Thyroid gland (tissue), 4 donors: ENCODE measurements around the gene FOXA1. TPM values are rescaled to one million over a fixed set of nuclear protein-coding genes. Genes with fewer than 3 reads are reported as not detected.

Source experiments
- DNase-seq, 2 donors: peaks; one replicate each; pipeline ENCODE4 v3.0.0-alpha.2; 2019
- H3K27ac ChIP-seq, 3 donors: fragments of 200-600 bp; sonication (generic); 1 replicate in 2 of 3; 2 replicates in 1 of 3; pipeline ENCODE4 v1.5.1; 2016 to 2019; ENCODE audit warnings: mild to moderate bottlenecking in 1 of 3, moderate library complexity in 1 of 3
- H3K27me3 ChIP-seq: fragments of 200-600 bp; sonication (generic); one replicate; pipeline ENCODE4 v1.5.1; 2019
- H3K36me3 ChIP-seq, 2 donors: fragments of 200-600 bp; sonication (generic); one replicate each; pipeline ENCODE4 v1.5.1; 2016 to 2019
- H3K4me1 ChIP-seq, 2 donors: fragments of 200-600 bp; sonication (generic); one replicate each; pipeline ENCODE4 v1.5.1; 2017 to 2019
- H3K4me3 ChIP-seq, 3 donors: fragments of 200-600 bp; sonication (generic); replicated peaks in 1 of 3; 1 replicate in 2 of 3; 2 replicates in 1 of 3; pipeline ENCODE4 v1.5.1; 2016; ENCODE audit warnings: mild to moderate bottlenecking in 1 of 3
- H3K9me3 ChIP-seq: fragments of 200-600 bp; sonication (generic); one replicate; pipeline ENCODE4 v1.5.1; 2017
- POLR2A ChIP-seq, 2 donors: fragments of 450-650 bp; IDR thresholded peaks; one replicate each; pipeline ENCODE4 v1.6.1; 2017; ENCODE audit warnings: antibody characterized with exemption in 2 of 2, mild to moderate bottlenecking in 2 of 2, moderate library complexity in 1 of 2
- WGBS, 2 donors: methylation state at CpG; one replicate each; pipeline ENCODE4 v1.1.5; 2017; 5-methylcytosine and 5-hydroxymethylcytosine counted together
- intact Hi-C: fragments of 100-400 bp; cut with DNase I; formaldehyde crosslinking; loops from one replicate; pipeline ENCODE4 v1.15.1; 2023
- total RNA-seq, 4 donors: library from RNA; depleted of rRNA; stranded (reverse); fragments of >200 nt; gene quantifications; one replicate each; pipeline ENCODE4 v1.2.3, GENCODE V29; 2016
- TF ChIP-seq, protein P1 (sequence below), 6 experiments: fragments of 200-600 bp in 3 of 6; fragments of 450-650 bp in 3 of 6; sonication (generic) in 3 of 6; IDR thresholded peaks; one replicate each; pipeline ENCODE4 v1.5.1; 2016 to 2019; ENCODE audit warnings: antibody characterized with exemption in 6 of 6, mild to moderate bottlenecking in 2 of 6, inconsistent platforms in 1 of 6, moderate library complexity in 1 of 6

The FOXA1 gene
- total RNA-seq, 4 donors from 2014 or later, result 0.92 to 0.93 TPM; not detected in 2

DNA sequence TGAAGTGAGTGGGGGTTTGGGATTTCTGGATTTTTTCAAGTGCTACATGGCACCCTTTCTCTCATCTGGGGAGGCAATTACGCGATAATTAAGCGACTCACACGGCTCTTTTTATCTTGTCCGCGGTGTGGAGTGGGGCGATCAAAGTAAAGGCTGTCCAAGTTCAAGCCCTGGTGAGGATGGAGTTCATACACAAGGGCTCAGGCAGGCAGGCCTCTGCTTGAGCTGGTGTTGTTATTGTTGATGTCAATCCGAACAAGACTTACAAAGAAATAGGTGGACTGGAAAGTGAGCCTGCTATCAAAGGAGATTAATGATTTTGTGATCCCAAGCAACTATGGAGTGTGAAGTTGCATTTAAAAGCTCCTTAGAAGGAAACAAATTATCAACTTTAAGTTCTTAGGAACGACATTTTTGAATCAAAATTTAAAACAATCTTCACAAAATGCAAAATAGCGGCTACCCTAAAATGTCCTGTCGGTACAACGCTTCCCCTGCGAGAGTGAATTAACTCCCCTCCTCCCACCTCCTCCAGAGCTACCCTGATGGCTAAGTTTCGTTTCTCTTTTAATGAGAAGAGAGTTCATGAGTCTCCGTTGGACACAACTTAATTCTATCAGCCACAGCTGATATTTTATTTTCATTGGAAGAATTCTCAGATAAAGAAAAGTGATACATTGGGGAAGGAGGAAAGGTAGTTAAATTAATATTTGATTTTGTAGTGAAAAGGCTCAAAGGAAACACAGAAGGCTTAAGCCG, 5.9 kb downstream of the FOXA1 start:
- Histone ChIP-seq H3K27ac (no peak overlapping the region), H3K9me3 (no peaks in the 10 kb centered on the region), H3K4me3 (no peak overlapping the region), H3K4me1 (peaks cover 17 to 28% of the 10 kb centered on the region in 2 donors), H3K36me3 (no peaks in the 10 kb centered on the region), H3K27me3 (peaks cover 94% of the 10 kb centered on the region)
- 23% methylated on average over 16 of the region's 16 CpGs for WGBS, 2 donors
- DNase-seq, result no peak
- TF ChIP-seq, protein P1, sequence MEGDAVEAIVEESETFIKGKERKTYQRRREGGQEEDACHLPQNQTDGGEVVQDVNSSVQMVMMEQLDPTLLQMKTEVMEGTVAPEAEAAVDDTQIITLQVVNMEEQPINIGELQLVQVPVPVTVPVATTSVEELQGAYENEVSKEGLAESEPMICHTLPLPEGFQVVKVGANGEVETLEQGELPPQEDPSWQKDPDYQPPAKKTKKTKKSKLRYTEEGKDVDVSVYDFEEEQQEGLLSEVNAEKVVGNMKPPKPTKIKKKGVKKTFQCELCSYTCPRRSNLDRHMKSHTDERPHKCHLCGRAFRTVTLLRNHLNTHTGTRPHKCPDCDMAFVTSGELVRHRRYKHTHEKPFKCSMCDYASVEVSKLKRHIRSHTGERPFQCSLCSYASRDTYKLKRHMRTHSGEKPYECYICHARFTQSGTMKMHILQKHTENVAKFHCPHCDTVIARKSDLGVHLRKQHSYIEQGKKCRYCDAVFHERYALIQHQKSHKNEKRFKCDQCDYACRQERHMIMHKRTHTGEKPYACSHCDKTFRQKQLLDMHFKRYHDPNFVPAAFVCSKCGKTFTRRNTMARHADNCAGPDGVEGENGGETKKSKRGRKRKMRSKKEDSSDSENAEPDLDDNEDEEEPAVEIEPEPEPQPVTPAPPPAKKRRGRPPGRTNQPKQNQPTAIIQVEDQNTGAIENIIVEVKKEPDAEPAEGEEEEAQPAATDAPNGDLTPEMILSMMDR (IDR thresholded peaks at IDR 0.05), result no peak
- no peak for TF ChIP-seq POLR2A (IDR thresholded peaks at IDR 0.05)
- intact Hi-C loops, result no loop called here

DNA sequence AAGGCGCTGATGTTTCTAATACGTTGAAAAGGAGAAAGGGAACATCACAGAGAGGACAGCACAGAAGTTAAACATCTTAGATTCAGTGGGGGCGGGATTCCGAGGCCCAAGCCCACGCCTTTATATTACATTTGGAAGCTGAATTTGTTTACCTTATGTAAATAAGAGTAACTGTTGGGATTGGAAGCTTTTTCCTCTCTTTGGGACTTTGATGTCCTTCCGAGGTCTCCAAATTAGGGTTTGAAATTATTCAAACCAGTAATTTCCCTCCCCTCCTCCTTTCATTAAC, 6.4 kb downstream of the FOXA1 start:
- no peak for TF ChIP-seq POLR2A (IDR thresholded peaks at IDR 0.05)
- TF ChIP-seq, protein P1 (IDR thresholded peaks at IDR 0.05), result no peak
- H3K9me3 ChIP-seq, result no peaks in the 10 kb centered on the region
- no peak for DNase-seq
- WGBS, 2 donors, result 29 to 32% methylated on average over 6 of the region's 6 CpGs
- H3K4me1 ChIP-seq, result peaks cover 18 to 33% of the 10 kb centered on the region in 2 donors
- no peak overlapping the region for H3K4me3 ChIP-seq
- H3K36me3 ChIP-seq, result no peaks in the 10 kb centered on the region
- intact Hi-C loops, result no loop called here
- peaks cover 99% of the 10 kb centered on the region for H3K27me3 ChIP-seq
- H3K27ac ChIP-seq, result no peak overlapping the region

DNA sequence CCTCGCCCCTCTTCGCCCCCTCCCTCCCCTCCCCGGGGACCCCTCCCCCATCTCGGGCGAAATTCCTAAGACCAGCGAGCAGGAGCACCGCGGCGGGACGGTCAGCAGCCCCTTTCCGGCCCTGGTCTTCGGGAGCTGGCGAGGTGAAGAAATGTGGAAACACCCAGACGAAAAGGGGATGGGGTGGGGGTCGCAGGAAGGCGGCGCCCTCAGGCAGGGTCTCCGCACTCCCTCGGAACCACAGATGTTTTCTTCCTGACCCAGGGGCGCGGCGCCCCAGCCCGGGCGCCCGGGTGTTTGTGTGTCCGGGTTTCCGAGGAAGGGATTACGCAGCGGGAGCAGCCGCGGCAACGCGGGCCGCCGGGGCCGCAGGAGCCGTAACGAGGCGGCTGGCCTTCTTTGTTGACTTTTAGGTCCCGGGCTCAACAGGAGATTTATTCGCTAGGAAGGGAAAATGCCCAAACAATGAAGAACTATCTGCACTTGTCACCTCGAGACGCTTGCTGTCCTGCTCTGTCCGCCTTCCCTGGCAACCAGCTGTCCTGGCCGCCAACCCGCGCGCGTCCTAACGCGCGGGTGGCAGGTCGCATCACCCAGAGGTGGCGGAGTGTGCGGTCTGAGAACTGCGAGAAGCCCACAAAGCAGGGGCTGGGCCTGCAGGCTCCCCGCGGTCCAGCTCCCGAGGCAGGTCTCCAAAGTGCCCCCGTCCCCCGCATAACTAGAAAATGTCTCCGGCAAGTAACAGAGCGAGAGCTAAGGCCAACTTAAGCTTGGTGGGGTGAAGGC, 7.0 kb downstream of the FOXA1 start:
- H3K9me3 ChIP-seq, result no peaks in the 10 kb centered on the region
- no peak for TF ChIP-seq POLR2A (IDR thresholded peaks at IDR 0.05)
- TF ChIP-seq, protein P1 (IDR thresholded peaks at IDR 0.05), result no peak
- WGBS, 2 donors, result 4 to 6% methylated on average over 45 to 58 of the region's 63 CpGs
- no peak for DNase-seq
- peaks cover 99% of the 10 kb centered on the region for H3K27me3 ChIP-seq
- no peak overlapping the region for H3K4me3 ChIP-seq
- H3K4me1 ChIP-seq, result peaks cover 21 to 36% of the 10 kb centered on the region in 2 donors
- no peak overlapping the region for H3K27ac ChIP-seq
- intact Hi-C loops, result no loop called here
- no peaks in the 10 kb centered on the region for H3K36me3 ChIP-seq

GRCh38 chr14:37587131-37587803, 7.8 kb downstream of the FOXA1 start:
- Histone ChIP-seq H3K27ac (no peak overlapping the region), H3K4me1 (peaks cover 21 to 30% of the 10 kb centered on the region in 2 donors), H3K27me3 (peaks cover 94% of the 10 kb centered on the region), H3K36me3 (no peaks in the 10 kb centered on the region), H3K4me3 (no peak overlapping the region), H3K9me3 (no peaks in the 10 kb centered on the region)
- no peak for TF ChIP-seq POLR2A (IDR thresholded peaks at IDR 0.05)
- TF ChIP-seq, protein P1 (IDR thresholded peaks at IDR 0.05), result no peak
- DNase-seq, result no peak
- 28 to 32% methylated on average over 4 of the region's 4 CpGs for WGBS, 2 donors
- intact Hi-C loops, result no loop called here

GRCh38 chr14:37586797-37587130, 8.3 kb downstream of the FOXA1 start:
- TF ChIP-seq, protein P1 (IDR thresholded peaks at IDR 0.05), result no peak
- no peak for TF ChIP-seq POLR2A (IDR thresholded peaks at IDR 0.05)
- Histone ChIP-seq H3K4me3 (no peak overlapping the region), H3K4me1 (peaks cover 20 to 25% of the 10 kb centered on the region in 2 donors), H3K9me3 (no peaks in the 10 kb centered on the region), H3K36me3 (no peaks in the 10 kb centered on the region), H3K27ac (no peak overlapping the region), H3K27me3 (peaks cover 89% of the 10 kb centered on the region)
- 7 to 16% methylated on average over 1 of the region's 1 CpG for WGBS, 2 donors
- intact Hi-C loops, result no loop called here
- no peak for DNase-seq
